Thyroid gland (tissue), 4 donors: ENCODE measurements around the gene SCGB1D4.

Experiments
- CTCF ChIP-seq, 6 experiments: fragments of 200-600 bp in 3 of 6; fragments of 450-650 bp in 3 of 6; sonication (generic) in 3 of 6; IDR thresholded peaks; one replicate each; pipeline ENCODE4 v1.5.1; 2016 to 2019; ENCODE audit warnings: antibody characterized with exemption in 6 of 6, mild to moderate bottlenecking in 2 of 6, inconsistent platforms in 1 of 6, moderate library complexity in 1 of 6
- POLR2A ChIP-seq, 2 donors: fragments of 450-650 bp; IDR thresholded peaks; one replicate each; pipeline ENCODE4 v1.6.1; 2017; ENCODE audit warnings: antibody characterized with exemption in 2 of 2, mild to moderate bottlenecking in 2 of 2, moderate library complexity in 1 of 2

GRCh38 chr11:62273789-62274275 is 25.0 kb downstream of the SCGB1D4 start:
- TF ChIP-seq CTCF (IDR thresholded peaks at IDR 0.05): no peak
- no peak for TF ChIP-seq POLR2A (IDR thresholded peaks at IDR 0.05)
